Thoracic aorta (tissue), 2 donors: Measurements from ENCODE around the gene CHD1. TPM values are rescaled to one million over a fixed set of nuclear protein-coding genes. Genes with fewer than 3 reads are reported as not detected.

Experiments used
- ATAC-seq: fragments of 150-250 bp; one replicate; pipeline ENCODE4 v1.8.0; 2017; ENCODE audit warnings: low read depth; ENCODE audit not compliant: insufficient number of reproducible peaks, low FRiP score
- DNase-seq: peaks from one replicate; pipeline ENCODE4 v3.0.0-alpha.2; 2020; ENCODE audit warnings: low spot score
- H3K27ac ChIP-seq, 2 donors: fragments of 200-600 bp; sonication (generic); 1 replicate in 1 of 2; 2 replicates in 1 of 2; pipeline ENCODE4 v1.5.1; 2016; ENCODE audit warnings: mild to moderate bottlenecking in 2 of 2, moderate library complexity in 2 of 2
- H3K27me3 ChIP-seq: fragments of 200-600 bp; sonication (generic); replicated peaks from 2 replicates; pipeline ENCODE4 v1.6.0; 2016; ENCODE audit warnings: mild to moderate bottlenecking; ENCODE audit not compliant: insufficient read depth
- H3K36me3 ChIP-seq: fragments of 200-600 bp; sonication (generic); one replicate; pipeline ENCODE4 v1.5.1; 2016
- H3K4me1 ChIP-seq, 2 donors: fragments of 200-600 bp; sonication (generic); 1 replicate in 1 of 2; 2 replicates in 1 of 2; pipeline versions ENCODE4 v1.5.1 to v1.6.0; 2016; ENCODE audit warnings: low read depth in 2 of 2, mild to moderate bottlenecking in 1 of 2; ENCODE audit not compliant: control insufficient read depth in 1 of 2
- H3K4me3 ChIP-seq: fragments of 200-600 bp; sonication (generic); 2 replicates; pipeline ENCODE4 v1.5.1; 2016; ENCODE audit warnings: mild to moderate bottlenecking
- H3K9me3 ChIP-seq: fragments of 200-600 bp; sonication (generic); 2 replicates; pipeline ENCODE4 v1.5.1; 2016
- CTCF ChIP-seq: fragments of 200-600 bp; sonication (generic); IDR thresholded peaks from one replicate; pipeline ENCODE4 v1.5.1; 2019; ENCODE audit warnings: antibody characterized with exemption
- total RNA-seq, 2 donors: library from RNA; depleted of rRNA; stranded (reverse); fragments of >200 nt; gene quantifications; one replicate each; pipeline versions ENCODE4 v1.1.0 to v1.2.3, GENCODE V29; 2016

The CHD1 gene
- total RNA-seq, 2 donors from 2014 or later = 17.7 to 108 TPM

- DNase-seq (no peak), ATAC-seq (no peak)
- TF ChIP-seq CTCF = no peak
- Histone ChIP-seq H3K36me3 (no peaks in the 10 kb centered on the region), H3K27ac (no peak overlapping the region), H3K4me1 (peaks cover 15 to 17% of the 10 kb centered on the region in 2 donors), H3K4me3 (no peak overlapping the region), H3K27me3 (no peaks in the 10 kb centered on the region), H3K9me3 (no peaks in the 10 kb centered on the region)
Observed at GRCh38 chr5:98916540-98916939, 12.3 kb downstream of the CHD1 start.

GRCh38 chr5:98913911-98914310, 14.9 kb downstream of the CHD1 start:
- Histone ChIP-seq H3K4me3 (no peak overlapping the region), H3K27me3 (no peaks in the 10 kb centered on the region), H3K36me3 (no peaks in the 10 kb centered on the region), H3K4me1 (peaks cover 10 to 14% of the 10 kb centered on the region in 2 donors), H3K27ac (no peak overlapping the region), H3K9me3 (no peaks in the 10 kb centered on the region)
- ATAC-seq = no peak
- DNase-seq = no peak
- no peak for TF ChIP-seq CTCF

- Histone ChIP-seq H3K9me3 (no peaks in the 10 kb centered on the region), H3K4me1 (peaks cover 7 to 14% of the 10 kb centered on the region in 2 donors), H3K36me3 (no peaks in the 10 kb centered on the region), H3K4me3 (no peak overlapping the region), H3K27ac (no peak overlapping the region), H3K27me3 (no peaks in the 10 kb centered on the region)
- DNase-seq = no peak
- no peak for ATAC-seq
- TF ChIP-seq CTCF = no peak
Observed at GRCh38 chr5:98911280-98912040, 17.3 kb downstream of the CHD1 start.

GRCh38 chr5:98909363-98909762, 19.4 kb downstream of the CHD1 start:
- no peak for TF ChIP-seq CTCF
- H3K36me3 ChIP-seq = no peaks in the 10 kb centered on the region
- no peaks in the 10 kb centered on the region for H3K27me3 ChIP-seq
- DNase-seq (no peak), ATAC-seq (no peak)
- no peaks in the 10 kb centered on the region for H3K9me3 ChIP-seq
- H3K4me3 ChIP-seq = no peak overlapping the region
- no peak overlapping the region for H3K27ac ChIP-seq
- peaks cover 0 to 5% of the 10 kb centered on the region in 2 donors for H3K4me1 ChIP-seq

GRCh38 chr5:98907951-98908350, 20.9 kb downstream of the CHD1 start:
- Histone ChIP-seq H3K36me3 (no peaks in the 10 kb centered on the region), H3K27ac (no peak overlapping the region), H3K9me3 (no peaks in the 10 kb centered on the region), H3K4me1 (peaks cover 0 to 4% of the 10 kb centered on the region in 2 donors), H3K27me3 (no peaks in the 10 kb centered on the region), H3K4me3 (no peak overlapping the region)
- DNase-seq = no peak
- ATAC-seq = no peak
- no peak for TF ChIP-seq CTCF
